K562 (cell line): Measurements from ENCODE around the gene CSTPP1. TPM values are rescaled to one million over a fixed set of nuclear protein-coding genes. Genes with fewer than 3 reads are reported as not detected.

ENCODE experiments used
- ARID1B ChIP-seq: fragments of 450-650 bp; IDR thresholded peaks from 2 replicates; pipeline ENCODE4 v1.6.1; 2016; ENCODE audit warnings: antibody characterized with exemption, mild to moderate bottlenecking, inconsistent platforms
- C11orf30 ChIP-seq: fragments of 450-650 bp; IDR thresholded peaks from 2 replicates; pipeline ENCODE4 v1.6.1; 2016; ENCODE audit warnings: low read depth, mild to moderate bottlenecking
- CHD4 ChIP-seq: fragments of 200-600 bp; sonication (generic); IDR thresholded peaks from 3 replicates; pipeline ENCODE4 v1.6.1; 2012; ENCODE audit warnings: low read depth, mild to moderate bottlenecking, mixed read lengths, low read length, inconsistent platforms; ENCODE audit not compliant: insufficient read depth, insufficient replicate concordance, poor library complexity, severe bottlenecking
- KAT2B ChIP-seq: IDR thresholded peaks from one replicate; pipeline ENCODE4 v1.6.1; 2012; ENCODE audit warnings: low read depth, mild to moderate bottlenecking, control low read depth, inconsistent platforms, low read length, moderate library complexity
- PRPF4 ChIP-seq: fragments of 200-400 bp; formaldehyde crosslinking; IDR thresholded peaks from one replicate; pipeline ENCODE4 v1.6.1; 2017; ENCODE audit warnings: low read length, low read depth, mild to moderate bottlenecking; ENCODE audit not compliant: insufficient read depth, poor library complexity, severe bottlenecking
- SMAD3 ChIP-seq: fragments of 450-650 bp; formaldehyde crosslinking; conservative IDR thresholded peaks from 2 replicates; pipeline ENCODE4 v1.4.0; 2020; ENCODE audit warnings: mild to moderate bottlenecking
- ZNF263 ChIP-seq: sonication (generic); formaldehyde crosslinking; IDR thresholded peaks from 2 replicates; pipeline ENCODE4 v1.8.0; 2022; ENCODE audit warnings: mild to moderate bottlenecking, missing genetic modification reagents, borderline replicate concordance
- ZNF431 ChIP-seq: sonication (generic); formaldehyde crosslinking; IDR thresholded peaks from 2 replicates; pipeline ENCODE4 v1.8.0; 2022; ENCODE audit warnings: mild to moderate bottlenecking, missing genetic modification reagents
- polyA plus RNA-seq, 8 experiments: library from polyadenylated mRNA; depleted of rRNA in 4 of 8; stranded (reverse) in 5 of 8; unstranded in 3 of 8; fragments of >200 nt; fragmentation: Nextera tagmentation in 2 of 8; fragmentation: Illumina TruSeq in 1 of 8; extraction: Ambion mirVana in 2 of 8; extraction: Trizol in 1 of 8; gene quantifications; 2 replicates each; pipeline versions ENCODE4 v1.2.1 to v1.2.3, GENCODE V29; 2011 to 2014; ENCODE audit warnings: inconsistent platforms in 1 of 8, missing spikeins in 1 of 8
- total RNA-seq, 7 experiments: library from RNA; depleted of rRNA in 6 of 7; stranded (reverse); fragments of >200 nt in 6 of 7; fragmentation: Illumina TruSeq in 2 of 7; extraction: Trizol in 2 of 7; gene quantifications; 2 replicates each; pipeline versions ENCODE4 v1.2.1 to v1.2.3, GENCODE V29; 2011 to 2021; ENCODE audit warnings: low replicate concordance in 1 of 7
- TF ChIP-seq, protein P1 (sequence below), 2 experiments: fragments of 450-650 bp in 1 of 2; sonication (generic) in 1 of 2; formaldehyde crosslinking in 1 of 2; IDR thresholded peaks; 2 replicates each; pipeline versions ENCODE4 v1.7.1 to v1.9.0; 2016 to 2022; ENCODE audit warnings: inconsistent platforms in 1 of 2, mild to moderate bottlenecking in 1 of 2, missing genetic modification reagents in 1 of 2
- TF ChIP-seq, protein P2 (sequence below): fragments of 450-650 bp; IDR thresholded peaks from 2 replicates; pipeline ENCODE4 v1.6.1; 2016; ENCODE audit warnings: mild to moderate bottlenecking
- TF ChIP-seq, protein P3 (sequence below): sonication (generic); formaldehyde crosslinking; IDR thresholded peaks from 2 replicates; pipeline ENCODE4 v1.8.1; 2023; ENCODE audit warnings: mild to moderate bottlenecking, missing genetic modification reagents

The CSTPP1 gene
- total and polyA plus RNA-seq, 9 of the 15 experiments (the other 6 are each of a cell fraction or from before 2014, with no cell fraction given) = 6.5 to 17.8 (median 9.2) TPM

DNA sequence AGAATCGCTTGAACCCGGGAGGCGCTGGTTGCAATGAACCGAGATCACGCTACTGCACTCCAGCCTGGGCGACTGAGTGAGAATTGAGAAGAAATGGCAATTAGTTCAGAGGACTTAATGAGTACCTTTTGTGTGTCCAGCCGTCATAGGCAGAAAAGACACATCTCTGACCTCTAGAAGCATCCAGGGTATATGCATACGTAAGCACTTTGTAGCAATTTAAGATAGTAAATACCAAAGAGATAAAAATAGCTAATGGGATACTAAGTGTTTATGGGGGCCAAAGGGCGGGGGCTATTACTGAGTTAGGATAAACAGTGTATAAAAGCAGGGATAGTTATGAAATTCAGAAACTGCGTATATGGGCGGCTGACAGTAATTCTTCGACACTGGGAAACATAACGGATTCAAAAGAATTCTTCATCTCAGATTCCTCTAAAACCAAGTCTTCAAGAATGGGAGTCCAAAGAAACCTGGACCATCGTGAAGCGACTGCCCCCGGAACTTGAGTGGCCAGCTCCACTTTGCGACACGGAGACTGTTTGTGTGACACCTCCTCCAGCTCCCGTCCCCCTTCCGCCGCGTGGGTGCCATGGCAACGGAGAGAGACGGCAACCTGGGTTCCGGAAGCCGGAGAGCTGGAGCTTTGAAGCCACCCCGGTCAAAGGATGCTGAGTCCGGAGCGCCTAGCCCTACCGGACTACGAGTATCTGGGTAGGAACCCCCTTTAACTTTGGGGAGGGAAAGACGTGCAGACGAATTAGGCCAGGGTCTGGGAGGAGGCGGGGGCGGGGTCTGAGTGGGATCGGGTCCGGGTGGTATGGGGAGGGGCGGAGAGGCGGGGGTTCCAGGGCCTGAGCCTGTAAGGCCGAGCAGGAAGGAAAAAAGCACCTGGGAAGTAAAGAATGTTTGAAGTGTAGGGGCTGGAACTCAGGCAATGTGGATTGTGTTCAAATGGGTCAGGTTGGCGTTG, at the start of gene CSTPP1 (continued):
- TF ChIP-seq, protein P1, sequence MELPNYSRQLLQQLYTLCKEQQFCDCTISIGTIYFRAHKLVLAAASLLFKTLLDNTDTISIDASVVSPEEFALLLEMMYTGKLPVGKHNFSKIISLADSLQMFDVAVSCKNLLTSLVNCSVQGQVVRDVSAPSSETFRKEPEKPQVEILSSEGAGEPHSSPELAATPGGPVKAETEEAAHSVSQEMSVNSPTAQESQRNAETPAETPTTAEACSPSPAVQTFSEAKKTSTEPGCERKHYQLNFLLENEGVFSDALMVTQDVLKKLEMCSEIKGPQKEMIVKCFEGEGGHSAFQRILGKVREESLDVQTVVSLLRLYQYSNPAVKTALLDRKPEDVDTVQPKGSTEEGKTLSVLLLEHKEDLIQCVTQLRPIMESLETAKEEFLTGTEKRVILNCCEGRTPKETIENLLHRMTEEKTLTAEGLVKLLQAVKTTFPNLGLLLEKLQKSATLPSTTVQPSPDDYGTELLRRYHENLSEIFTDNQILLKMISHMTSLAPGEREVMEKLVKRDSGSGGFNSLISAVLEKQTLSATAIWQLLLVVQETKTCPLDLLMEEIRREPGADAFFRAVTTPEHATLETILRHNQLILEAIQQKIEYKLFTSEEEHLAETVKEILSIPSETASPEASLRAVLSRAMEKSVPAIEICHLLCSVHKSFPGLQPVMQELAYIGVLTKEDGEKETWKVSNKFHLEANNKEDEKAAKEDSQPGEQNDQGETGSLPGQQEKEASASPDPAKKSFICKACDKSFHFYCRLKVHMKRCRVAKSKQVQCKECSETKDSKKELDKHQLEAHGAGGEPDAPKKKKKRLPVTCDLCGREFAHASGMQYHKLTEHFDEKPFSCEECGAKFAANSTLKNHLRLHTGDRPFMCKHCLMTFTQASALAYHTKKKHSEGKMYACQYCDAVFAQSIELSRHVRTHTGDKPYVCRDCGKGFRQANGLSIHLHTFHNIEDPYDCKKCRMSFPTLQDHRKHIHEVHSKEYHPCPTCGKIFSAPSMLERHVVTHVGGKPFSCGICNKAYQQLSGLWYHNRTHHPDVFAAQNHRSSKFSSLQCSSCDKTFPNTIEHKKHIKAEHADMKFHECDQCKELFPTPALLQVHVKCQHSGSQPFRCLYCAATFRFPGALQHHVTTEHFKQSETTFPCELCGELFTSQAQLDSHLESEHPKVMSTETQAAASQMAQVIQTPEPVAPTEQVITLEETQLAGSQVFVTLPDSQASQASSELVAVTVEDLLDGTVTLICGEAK (IDR thresholded peaks at IDR 0.05) = peak; percentile 97
- TF ChIP-seq, protein P1 (CRISPR knock-in tag; IDR thresholded peaks at IDR 0.05) = no peak
- no peak for TF ChIP-seq CHD4
- TF ChIP-seq C11orf30 = peak; percentile 74
- TF ChIP-seq ZNF263 (CRISPR knock-in tag) = no peak
- no peak for TF ChIP-seq KAT2B
- no peak for TF ChIP-seq PRPF4
- TF ChIP-seq, protein P2, sequence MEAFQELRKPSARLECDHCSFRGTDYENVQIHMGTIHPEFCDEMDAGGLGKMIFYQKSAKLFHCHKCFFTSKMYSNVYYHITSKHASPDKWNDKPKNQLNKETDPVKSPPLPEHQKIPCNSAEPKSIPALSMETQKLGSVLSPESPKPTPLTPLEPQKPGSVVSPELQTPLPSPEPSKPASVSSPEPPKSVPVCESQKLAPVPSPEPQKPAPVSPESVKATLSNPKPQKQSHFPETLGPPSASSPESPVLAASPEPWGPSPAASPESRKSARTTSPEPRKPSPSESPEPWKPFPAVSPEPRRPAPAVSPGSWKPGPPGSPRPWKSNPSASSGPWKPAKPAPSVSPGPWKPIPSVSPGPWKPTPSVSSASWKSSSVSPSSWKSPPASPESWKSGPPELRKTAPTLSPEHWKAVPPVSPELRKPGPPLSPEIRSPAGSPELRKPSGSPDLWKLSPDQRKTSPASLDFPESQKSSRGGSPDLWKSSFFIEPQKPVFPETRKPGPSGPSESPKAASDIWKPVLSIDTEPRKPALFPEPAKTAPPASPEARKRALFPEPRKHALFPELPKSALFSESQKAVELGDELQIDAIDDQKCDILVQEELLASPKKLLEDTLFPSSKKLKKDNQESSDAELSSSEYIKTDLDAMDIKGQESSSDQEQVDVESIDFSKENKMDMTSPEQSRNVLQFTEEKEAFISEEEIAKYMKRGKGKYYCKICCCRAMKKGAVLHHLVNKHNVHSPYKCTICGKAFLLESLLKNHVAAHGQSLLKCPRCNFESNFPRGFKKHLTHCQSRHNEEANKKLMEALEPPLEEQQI = peak; percentile 89
- TF ChIP-seq ZNF431 (CRISPR knock-in tag) = no peak
- TF ChIP-seq SMAD3 (CRISPR knock-in tag) = no peak
- TF ChIP-seq, protein P3, sequence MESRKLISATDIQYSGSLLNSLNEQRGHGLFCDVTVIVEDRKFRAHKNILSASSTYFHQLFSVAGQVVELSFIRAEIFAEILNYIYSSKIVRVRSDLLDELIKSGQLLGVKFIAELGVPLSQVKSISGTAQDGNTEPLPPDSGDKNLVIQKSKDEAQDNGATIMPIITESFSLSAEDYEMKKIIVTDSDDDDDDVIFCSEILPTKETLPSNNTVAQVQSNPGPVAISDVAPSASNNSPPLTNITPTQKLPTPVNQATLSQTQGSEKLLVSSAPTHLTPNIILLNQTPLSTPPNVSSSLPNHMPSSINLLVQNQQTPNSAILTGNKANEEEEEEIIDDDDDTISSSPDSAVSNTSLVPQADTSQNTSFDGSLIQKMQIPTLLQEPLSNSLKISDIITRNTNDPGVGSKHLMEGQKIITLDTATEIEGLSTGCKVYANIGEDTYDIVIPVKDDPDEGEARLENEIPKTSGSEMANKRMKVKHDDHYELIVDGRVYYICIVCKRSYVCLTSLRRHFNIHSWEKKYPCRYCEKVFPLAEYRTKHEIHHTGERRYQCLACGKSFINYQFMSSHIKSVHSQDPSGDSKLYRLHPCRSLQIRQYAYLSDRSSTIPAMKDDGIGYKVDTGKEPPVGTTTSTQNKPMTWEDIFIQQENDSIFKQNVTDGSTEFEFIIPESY (CRISPR knock-in tag) = no peak; the same call in 1 of the 2 replicates
- 0 out of 2 replicates have a peak, but pooled peaks have one; percentile 8 for TF ChIP-seq ARID1B
